NCI-H1092 (cell line): ENCODE data around the gene SUMO1.

Experiments used
- DNase-seq: peaks from one replicate; lab custom pipeline; 2025; lab: John Stamatoyannopoulos, UW

Gene SUMO1

GRCh38 chr2:202201220-202202160, 36.9 kb downstream of the SUMO1 start:
- no peak for DNase-seq

GRCh38 chr2:202196727-202197126, 41.7 kb downstream of the SUMO1 start:
- DNase-seq, result no peak

- no peak for DNase-seq
Measured at GRCh38 chr2:202194418-202194817, 44.0 kb downstream of the SUMO1 start.

GRCh38 chr2:202193881-202194353, 44.5 kb downstream of the SUMO1 start:
- no peak for DNase-seq

GRCh38 chr2:202193305-202193704, 45.1 kb downstream of the SUMO1 start:
- DNase-seq, result no peak

GRCh38 chr2:202187570-202187969, 50.8 kb downstream of the SUMO1 start:
- no peak for DNase-seq

GRCh38 chr2:202186641-202187202, 51.7 kb downstream of the SUMO1 start:
- DNase-seq, result no peak

- no peak for DNase-seq
Measured at GRCh38 chr2:202185156-202185555, 53.2 kb downstream of the SUMO1 start.

- DNase-seq, result no peak
Measured at GRCh38 chr2:202184557-202184956, 53.8 kb downstream of the SUMO1 start.

GRCh38 chr2:202178346-202178958, 59.9 kb downstream of the SUMO1 start:
- DNase-seq, result peak; percentile 27

GRCh38 chr2:202172439-202173211, 65.8 kb downstream of the SUMO1 start:
- no peak for DNase-seq

- peak; percentile 16 for DNase-seq
Measured at GRCh38 chr2:202171241-202171825, 67.1 kb downstream of the SUMO1 start.

- DNase-seq, result no peak
Measured at GRCh38 chr2:202169832-202170424, 68.5 kb downstream of the SUMO1 start.

GRCh38 chr2:202169131-202169530, 69.3 kb downstream of the SUMO1 start:
- no peak for DNase-seq

GRCh38 chr2:202165945-202166344, 72.5 kb downstream of the SUMO1 start:
- DNase-seq, result no peak

GRCh38 chr2:202165208-202165607, 73.2 kb downstream of the SUMO1 start:
- no peak for DNase-seq

- DNase-seq, result no peak
Measured at GRCh38 chr2:202164411-202164810, 74.0 kb downstream of the SUMO1 start.

- DNase-seq, result no peak
Measured at GRCh38 chr2:202161151-202161835, 77.1 kb downstream of the SUMO1 start.

GRCh38 chr2:202158796-202159195, 79.6 kb downstream of the SUMO1 start:
- DNase-seq, result no peak

GRCh38 chr2:202157211-202157990, 81.0 kb downstream of the SUMO1 start:
- no peak for DNase-seq
